Natural killer cell (primary cell): ENCODE data around the gene UGT1A3. TPM values are rescaled to one million over a fixed set of nuclear protein-coding genes. Genes with fewer than 3 reads are reported as not detected.

ENCODE experiments used
- ATAC-seq, 3 donors: fragments of 150-1000 bp in 2 of 3; fragments of 200-7000 bp in 1 of 3; cut with Tn5 transposase; 1 replicate in 1 of 3; 2 replicates in 2 of 3; pipeline ENCODE4 v1.10.0; 2021; ENCODE audit warnings: mild to moderate bottlenecking in 2 of 3, moderate library complexity in 2 of 3
- DNase-seq, 2 donors: peaks; one replicate each; pipeline versions ENCODE4 v3.0.0 to v3.0.0-alpha.2; 2013 to 2021; ENCODE audit warnings: mixed read lengths in 1 of 2
- H3K27ac ChIP-seq: one replicate; pipeline ENCODE4 v1.5.1; 2013; ENCODE audit warnings: mild to moderate bottlenecking, low read length
- H3K27me3 ChIP-seq: one replicate; pipeline ENCODE4 v1.6.1; 2013; ENCODE audit warnings: low read length; ENCODE audit not compliant: control insufficient read depth, insufficient read depth
- H3K36me3 ChIP-seq: one replicate; pipeline ENCODE4 v1.6.1; 2013; ENCODE audit warnings: low read length; ENCODE audit not compliant: control insufficient read depth, insufficient read depth
- H3K4me1 ChIP-seq: one replicate; pipeline ENCODE4 v1.6.1; 2013; ENCODE audit warnings: low read length; ENCODE audit not compliant: control insufficient read depth, insufficient read depth
- H3K4me3 ChIP-seq: one replicate; pipeline ENCODE4 v1.5.1; 2013; ENCODE audit warnings: low read length
- H3K9me3 ChIP-seq: one replicate; pipeline ENCODE4 v1.6.1; 2013; ENCODE audit warnings: low read length; ENCODE audit not compliant: control insufficient read depth, insufficient read depth
- H3K27ac Mint-ChIP-seq, 2 donors: one replicate each; pipeline ENCODE4 v1.8.0; 2022; ENCODE audit warnings: mild to moderate bottlenecking in 2 of 2, mixed read lengths in 2 of 2, moderate library complexity in 1 of 2
- H3K27me3 Mint-ChIP-seq, 2 donors: one replicate each; pipeline ENCODE4 v1.8.0; 2022; ENCODE audit warnings: low read depth in 2 of 2, mixed read lengths in 2 of 2
- H3K36me3 Mint-ChIP-seq: one replicate; pipeline ENCODE4 v1.8.0; 2022; ENCODE audit warnings: mixed read lengths
- H3K4me1 Mint-ChIP-seq, 2 donors: one replicate each; pipeline ENCODE4 v1.8.0; 2022; ENCODE audit warnings: mixed read lengths in 2 of 2
- H3K4me3 Mint-ChIP-seq: one replicate; pipeline ENCODE4 v1.8.0; 2022; ENCODE audit warnings: mild to moderate bottlenecking, moderate library complexity, mixed read lengths
- H3K9me3 Mint-ChIP-seq, 2 donors: one replicate each; pipeline ENCODE4 v1.8.0; 2022; ENCODE audit warnings: mixed read lengths in 2 of 2
- WGBS: methylation state at CpG from one replicate; pipeline ENCODE4 v1.1.7; 2013; ENCODE audit warnings: missing lambda C conversion rate; ENCODE audit not compliant: insufficient coverage; 5-methylcytosine and 5-hydroxymethylcytosine counted together
- intact Hi-C: fragments of 100-400 bp; cut with micrococcal nuclease; formaldehyde crosslinking; loops from one replicate; pipeline ENCODE4 v1.14.2; 2022
- total RNA-seq, 4 donors: library from RNA; stranded (reverse); fragments of 120-200 nt in 1 of 4; gene quantifications; one replicate each; pipeline versions ENCODE4 v1.2.3 to v1.2.4, GENCODE V29; 2013 to 2022
- TF ChIP-seq, protein P1 (sequence below): fragments of 200-600 bp; IDR thresholded peaks from one replicate; pipeline ENCODE4 v1.8.0; 2022; ENCODE audit warnings: antibody characterized with exemption

Gene UGT1A3
- total RNA-seq, 3 donors from 2014 or later (not counting 1 experiment from before 2014, with no cell fraction given), result not detected

DNA sequence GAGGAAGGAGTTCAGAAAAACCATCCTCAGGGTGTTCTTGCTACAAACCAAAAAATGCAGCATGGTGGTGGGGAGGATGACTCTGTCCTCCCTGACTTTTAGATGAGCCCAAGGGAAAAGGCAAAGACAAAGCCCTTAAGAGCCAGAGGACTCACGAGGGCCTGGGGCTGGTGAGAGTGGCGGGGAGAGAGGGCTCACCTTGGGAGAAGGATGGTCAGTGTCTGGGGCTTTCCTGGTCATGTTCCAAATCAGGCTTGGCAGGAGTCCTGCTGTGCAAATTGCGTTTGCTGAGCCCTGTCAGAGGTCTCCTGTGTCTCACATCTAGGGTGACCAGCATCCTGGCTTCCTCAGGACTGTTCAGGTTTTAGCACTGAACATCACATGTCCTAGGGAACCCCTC, 35.9 kb downstream of the UGT1A3 start:
- H3K4me1 Mint-ChIP-seq, result no peaks in the 10 kb centered on the region
- no peaks in the 10 kb centered on the region for H3K9me3 ChIP-seq
- no peaks in the 10 kb centered on the region for H3K4me1 ChIP-seq
- TF ChIP-seq, protein P1, sequence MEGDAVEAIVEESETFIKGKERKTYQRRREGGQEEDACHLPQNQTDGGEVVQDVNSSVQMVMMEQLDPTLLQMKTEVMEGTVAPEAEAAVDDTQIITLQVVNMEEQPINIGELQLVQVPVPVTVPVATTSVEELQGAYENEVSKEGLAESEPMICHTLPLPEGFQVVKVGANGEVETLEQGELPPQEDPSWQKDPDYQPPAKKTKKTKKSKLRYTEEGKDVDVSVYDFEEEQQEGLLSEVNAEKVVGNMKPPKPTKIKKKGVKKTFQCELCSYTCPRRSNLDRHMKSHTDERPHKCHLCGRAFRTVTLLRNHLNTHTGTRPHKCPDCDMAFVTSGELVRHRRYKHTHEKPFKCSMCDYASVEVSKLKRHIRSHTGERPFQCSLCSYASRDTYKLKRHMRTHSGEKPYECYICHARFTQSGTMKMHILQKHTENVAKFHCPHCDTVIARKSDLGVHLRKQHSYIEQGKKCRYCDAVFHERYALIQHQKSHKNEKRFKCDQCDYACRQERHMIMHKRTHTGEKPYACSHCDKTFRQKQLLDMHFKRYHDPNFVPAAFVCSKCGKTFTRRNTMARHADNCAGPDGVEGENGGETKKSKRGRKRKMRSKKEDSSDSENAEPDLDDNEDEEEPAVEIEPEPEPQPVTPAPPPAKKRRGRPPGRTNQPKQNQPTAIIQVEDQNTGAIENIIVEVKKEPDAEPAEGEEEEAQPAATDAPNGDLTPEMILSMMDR, result no peak
- peaks cover 28 to 36% of the 10 kb centered on the region in 2 donors for H3K27me3 Mint-ChIP-seq
- no peak overlapping the region for H3K27ac ChIP-seq
- DNase-seq (no peak), ATAC-seq (no peak)
- H3K36me3 ChIP-seq, result no peaks in the 10 kb centered on the region
- H3K4me3 ChIP-seq, result no peak overlapping the region
- no peaks in the 10 kb centered on the region for H3K36me3 Mint-ChIP-seq
- no peak overlapping the region for H3K4me3 Mint-ChIP-seq
- intact Hi-C loops, result no loop called here
- no peak overlapping the region for H3K27ac Mint-ChIP-seq
- 72% methylated on average over 3 of the region's 3 CpGs for WGBS
- H3K9me3 Mint-ChIP-seq, result no peaks in the 10 kb centered on the region
- H3K27me3 ChIP-seq, result peaks cover 4% of the 10 kb centered on the region

DNA sequence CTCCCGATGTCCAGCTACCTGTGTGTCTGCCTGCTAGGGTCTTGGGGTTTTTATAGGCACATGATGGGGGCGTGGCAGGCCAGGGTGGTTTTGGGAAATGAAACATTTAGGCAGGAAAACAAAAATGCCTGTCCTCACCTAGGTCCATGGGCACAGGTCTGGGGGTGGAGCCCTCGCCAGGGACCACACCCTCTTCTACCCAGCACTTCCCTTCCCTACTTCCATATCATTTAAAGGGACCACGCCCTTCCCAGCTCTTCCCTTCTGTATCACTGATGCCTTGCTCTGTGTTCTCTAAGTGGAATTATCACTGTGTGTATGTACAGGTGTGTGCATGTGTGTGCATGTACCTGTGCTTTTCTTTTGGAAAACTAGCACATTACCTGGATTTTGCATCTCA, 37.6 kb downstream of the UGT1A3 start:
- Histone ChIP-seq H3K27me3 (peaks cover 4% of the 10 kb centered on the region), H3K4me3 (no peak overlapping the region), H3K9me3 (no peaks in the 10 kb centered on the region), H3K4me1 (no peaks in the 10 kb centered on the region), H3K27ac (no peak overlapping the region), H3K36me3 (no peaks in the 10 kb centered on the region)
- Mint-ChIP-seq H3K4me1 (no peaks in the 10 kb centered on the region), H3K4me3 (no peak overlapping the region), H3K27me3 (peaks cover 28 to 45% of the 10 kb centered on the region in 2 donors), H3K27ac (no peak overlapping the region), H3K9me3 (no peaks in the 10 kb centered on the region), H3K36me3 (no peaks in the 10 kb centered on the region)
- intact Hi-C loops, result no loop called here
- DNase-seq (no peak), ATAC-seq (no peak)
- WGBS, result 76% methylated on average over 3 of the region's 4 CpGs
- TF ChIP-seq, protein P1, result no peak

DNA sequence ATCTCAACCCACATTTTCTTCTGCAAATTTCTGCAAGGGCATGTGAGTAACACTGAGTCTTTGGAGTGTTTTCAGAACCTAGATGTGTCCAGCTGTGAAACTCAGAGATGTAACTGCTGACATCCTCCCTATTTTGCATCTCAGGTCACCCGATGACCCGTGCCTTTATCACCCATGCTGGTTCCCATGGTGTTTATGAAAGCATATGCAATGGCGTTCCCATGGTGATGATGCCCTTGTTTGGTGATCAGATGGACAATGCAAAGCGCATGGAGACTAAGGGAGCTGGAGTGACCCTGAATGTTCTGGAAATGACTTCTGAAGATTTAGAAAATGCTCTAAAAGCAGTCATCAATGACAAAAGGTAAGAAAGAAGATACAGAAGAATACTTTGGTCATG, 39.2 kb downstream of the UGT1A3 start:
- H3K27me3 ChIP-seq, result peaks cover 4% of the 10 kb centered on the region
- DNase-seq (no peak), ATAC-seq (no peak)
- intact Hi-C loops, result no loop called here
- WGBS, result 83% methylated on average over 4 of the region's 4 CpGs
- Mint-ChIP-seq H3K4me1 (no peaks in the 10 kb centered on the region), H3K27ac (no peak overlapping the region), H3K36me3 (no peaks in the 10 kb centered on the region), H3K9me3 (no peaks in the 10 kb centered on the region), H3K4me3 (no peak overlapping the region), H3K27me3 (peaks cover 28 to 50% of the 10 kb centered on the region in 2 donors)
- no peak overlapping the region for H3K27ac ChIP-seq
- no peaks in the 10 kb centered on the region for H3K36me3 ChIP-seq
- no peaks in the 10 kb centered on the region for H3K4me1 ChIP-seq
- no peak overlapping the region for H3K4me3 ChIP-seq
- TF ChIP-seq, protein P1, result no peak
- H3K9me3 ChIP-seq, result no peaks in the 10 kb centered on the region

DNA sequence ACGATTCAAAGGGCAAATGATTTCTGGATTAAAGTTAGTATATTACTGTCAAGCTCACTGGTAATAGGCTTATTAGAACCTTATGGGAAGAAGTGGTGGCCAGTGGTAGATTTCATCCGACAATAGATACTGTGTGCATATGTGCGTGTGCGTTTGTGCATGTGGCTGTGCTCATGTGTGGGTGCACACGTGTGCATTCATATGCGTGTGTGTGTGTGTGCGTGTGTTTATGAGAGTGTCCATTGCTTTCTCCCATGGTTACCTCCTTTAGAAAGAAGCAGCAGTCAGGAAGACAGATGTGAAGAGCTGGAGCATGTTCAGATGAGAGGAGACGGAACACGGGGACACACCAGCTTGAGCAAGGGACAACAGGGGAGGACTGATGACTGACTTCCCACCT, 40.4 kb downstream of the UGT1A3 start:
- no peak overlapping the region for H3K27ac ChIP-seq
- H3K27me3 ChIP-seq, result peaks cover 4% of the 10 kb centered on the region
- DNase-seq (no peak), ATAC-seq (no peak)
- Mint-ChIP-seq H3K4me3 (no peak overlapping the region), H3K27ac (no peak overlapping the region), H3K9me3 (no peaks in the 10 kb centered on the region), H3K27me3 (peaks cover 20 to 38% of the 10 kb centered on the region in 2 donors), H3K4me1 (no peaks in the 10 kb centered on the region), H3K36me3 (no peaks in the 10 kb centered on the region)
- WGBS, result 94% methylated on average over 9 of the region's 9 CpGs
- H3K36me3 ChIP-seq, result no peaks in the 10 kb centered on the region
- H3K4me1 ChIP-seq, result no peaks in the 10 kb centered on the region
- H3K4me3 ChIP-seq, result no peak overlapping the region
- H3K9me3 ChIP-seq, result no peaks in the 10 kb centered on the region
- TF ChIP-seq, protein P1, result no peak
- intact Hi-C loops, result no loop called here
